IMR-90 (cell line): ENCODE data around the gene GMEB2. TPM values are rescaled to one million over a fixed set of nuclear protein-coding genes. Genes with fewer than 3 reads are reported as not detected.

Experiments used
- ATAC-seq: fragments of 200-7000 bp; cut with Tn5 transposase; 2 replicates; pipeline ENCODE4 v1.9.1; 2020; ENCODE audit warnings: low read depth, mild to moderate bottlenecking, moderate library complexity
- BruUV-seq: library from RNA; stranded (reverse); fragments of 400-500 nt; replicated peaks from 2 replicates; lab custom pipeline; 2021; lab: Mats Ljungman, UMichigan
- CTCF ChIA-PET: fragments of 300-600 bp; formaldehyde crosslinking; extraction: SDS; loops from one replicate; lab custom pipeline; 2021; ENCODE audit warnings: antibody characterized with exemption; lab: Yijun Ruan, JAX
- POLR2A ChIA-PET: fragments of 300-600 bp; sonication (Branson Sonifier 250); formaldehyde crosslinking; loops from one replicate; lab custom pipeline; 2022; ENCODE audit warnings: antibody characterized with exemption; ENCODE audit not compliant: unreplicated experiment; lab: Charles Lee
- DNase-seq: peaks from one replicate; pipeline ENCODE4 v3.0.0; 2013
- H2AFZ ChIP-seq: replicated peaks from 2 replicates; pipeline ENCODE3; 2013; ENCODE audit warnings: low read length, mild to moderate bottlenecking; ENCODE audit not compliant: poor library complexity
- H2AK5ac ChIP-seq: 2 replicates; pipeline ENCODE4 v1.6.1; 2013; ENCODE audit warnings: low read depth, low read length, inconsistent platforms
- H2AK9ac ChIP-seq: replicated peaks from 2 replicates; pipeline ENCODE3; 2013; ENCODE audit warnings: mild to moderate bottlenecking, low read depth, low read length, moderate library complexity; ENCODE audit not compliant: poor library complexity
- H2BK120ac ChIP-seq: 2 replicates; pipeline ENCODE4 v1.6.1; 2013; ENCODE audit warnings: low read depth, low read length, inconsistent platforms
- H2BK15ac ChIP-seq: 3 replicates; pipeline ENCODE4 v1.6.1; 2013; ENCODE audit warnings: low read depth, low read length, inconsistent platforms
- H2BK20ac ChIP-seq: 2 replicates; pipeline ENCODE4 v1.6.1; 2013; ENCODE audit warnings: low read depth, mild to moderate bottlenecking, inconsistent platforms, low read length, moderate library complexity
- H2BK5ac ChIP-seq: 2 replicates; pipeline ENCODE4 v1.6.1; 2013; ENCODE audit warnings: mild to moderate bottlenecking, low read depth, low read length, inconsistent platforms; ENCODE audit not compliant: poor library complexity, severe bottlenecking
- H3K14ac ChIP-seq: replicated peaks from 2 replicates; pipeline ENCODE4 v1.6.1; 2013; ENCODE audit warnings: low read depth, low read length, inconsistent platforms
- H3K18ac ChIP-seq: 2 replicates; pipeline ENCODE4 v1.6.1; 2013; ENCODE audit warnings: low read depth, low read length, control low read depth
- H3K23ac ChIP-seq: 2 replicates; pipeline ENCODE4 v1.6.1; 2013; ENCODE audit warnings: low read depth, low read length, inconsistent platforms
- H3K27ac ChIP-seq: 2 replicates; pipeline ENCODE4 v1.5.1; 2013; ENCODE audit warnings: mild to moderate bottlenecking, control low read depth, low read length; ENCODE audit not compliant: insufficient read depth
- H3K27me3 ChIP-seq: 2 replicates; pipeline ENCODE4 v1.6.1; 2013; ENCODE audit warnings: low read length; ENCODE audit not compliant: control insufficient read depth, insufficient read depth
- H3K36me3 ChIP-seq: 2 replicates; pipeline ENCODE4 v1.6.1; 2013; ENCODE audit warnings: low read length, mixed read lengths; ENCODE audit not compliant: control insufficient read depth, insufficient read depth
- H3K4ac ChIP-seq: 2 replicates; pipeline ENCODE4 v1.6.1; 2013; ENCODE audit warnings: low read depth, low read length, inconsistent platforms
- H3K4me1 ChIP-seq: 2 replicates; pipeline ENCODE4 v1.6.1; 2013; ENCODE audit warnings: low read length, mixed read lengths; ENCODE audit not compliant: control insufficient read depth, insufficient read depth
- H3K4me2 ChIP-seq: 2 replicates; pipeline ENCODE4 v1.6.1; 2013; ENCODE audit warnings: low read depth, mild to moderate bottlenecking, control low read depth, low read length, moderate library complexity
- H3K4me3 ChIP-seq: 2 replicates; pipeline ENCODE4 v1.5.1; 2013; ENCODE audit warnings: low read depth, mild to moderate bottlenecking, control low read depth, low read length, moderate library complexity; ENCODE audit not compliant: insufficient read depth
- H3K56ac ChIP-seq: 2 replicates; pipeline ENCODE4 v1.6.1; 2013; ENCODE audit warnings: low read length, inconsistent platforms; ENCODE audit not compliant: insufficient read depth; ENCODE audit errors: extremely low read depth
- H3K79me1 ChIP-seq, 2 experiments: 2 replicates each; pipeline ENCODE4 v1.6.1; 2013; ENCODE audit warnings: low read length in 2 of 2, inconsistent platforms in 1 of 2, low read depth in 1 of 2
- H3K9ac ChIP-seq: 2 replicates; pipeline ENCODE4 v1.6.1; 2013; ENCODE audit warnings: low read depth, low read length, control low read depth
- H3K9me1 ChIP-seq: 2 replicates; pipeline ENCODE4 v1.6.1; 2013; ENCODE audit warnings: low read length, inconsistent platforms; ENCODE audit not compliant: insufficient read depth
- H3K9me3 ChIP-seq: 2 replicates; pipeline ENCODE4 v1.6.1; 2013; ENCODE audit warnings: low read length; ENCODE audit not compliant: control insufficient read depth, insufficient read depth
- H4K20me1 ChIP-seq: 2 replicates; pipeline ENCODE4 v1.6.1; 2013; ENCODE audit warnings: low read length, inconsistent platforms; ENCODE audit not compliant: insufficient read depth
- H4K5ac ChIP-seq: 2 replicates; pipeline ENCODE4 v1.6.1; 2013; ENCODE audit warnings: mild to moderate bottlenecking, low read depth, low read length, control low read depth
- H4K8ac ChIP-seq, 2 experiments: 2 replicates each; pipeline ENCODE4 v1.6.1; 2013; ENCODE audit warnings: low read depth in 2 of 2, low read length in 2 of 2, control low read depth in 1 of 2, inconsistent platforms in 1 of 2
- H4K91ac ChIP-seq: 2 replicates; pipeline ENCODE4 v1.6.1; 2013; ENCODE audit warnings: low read depth, low read length, inconsistent platforms; ENCODE audit not compliant: insufficient read depth
- BHLHE40 ChIP-seq: fragments of 150-350 bp; IDR thresholded peaks from 2 replicates; pipeline ENCODE4 v1.6.1; 2016; ENCODE audit warnings: mild to moderate bottlenecking, low read depth, low read length
- CEBPB ChIP-seq: IDR thresholded peaks from 2 replicates; pipeline ENCODE4 v1.6.1; 2012; ENCODE audit warnings: low read depth, low read length, improper control_type of control experiment
- CHD1 ChIP-seq: IDR thresholded peaks from 2 replicates; pipeline ENCODE4 v1.6.1; 2012; ENCODE audit warnings: low read depth, low read length, improper control_type of control experiment
- FOS ChIP-seq: fragments of 150-350 bp; IDR thresholded peaks from 2 replicates; pipeline ENCODE4 v1.6.1; 2016; ENCODE audit warnings: low read depth, low read length
- MAFK ChIP-seq: IDR thresholded peaks from 2 replicates; pipeline ENCODE4 v1.6.1; 2012; ENCODE audit warnings: low read depth, low read length, improper control_type of control experiment
- MAZ ChIP-seq: IDR thresholded peaks from 2 replicates; pipeline ENCODE4 v1.6.1; 2012; ENCODE audit warnings: low read depth, mild to moderate bottlenecking, low read length, improper control_type of control experiment, moderate library complexity, borderline replicate concordance
- MXI1 ChIP-seq: IDR thresholded peaks from 2 replicates; pipeline ENCODE4 v1.6.1; 2012; ENCODE audit warnings: low read depth, mild to moderate bottlenecking, low read length, moderate library complexity, borderline replicate concordance
- NFE2L2 ChIP-seq: fragments of 150-350 bp; IDR thresholded peaks from 2 replicates; pipeline ENCODE4 v1.6.1; 2016; ENCODE audit warnings: low read depth, mild to moderate bottlenecking, low read length
- POLR2A ChIP-seq: IDR thresholded peaks from 2 replicates; pipeline ENCODE4 v1.6.1; 2012; ENCODE audit warnings: mild to moderate bottlenecking, low read depth, low read length
- RAD21 ChIP-seq: IDR thresholded peaks from 2 replicates; pipeline ENCODE4 v1.6.1; 2012; ENCODE audit warnings: low read length, improper control_type of control experiment
- RCOR1 ChIP-seq: IDR thresholded peaks from 2 replicates; pipeline ENCODE4 v1.6.1; 2012; ENCODE audit warnings: mild to moderate bottlenecking, low read length, improper control_type of control experiment; ENCODE audit not compliant: insufficient replicate concordance
- RFX5 ChIP-seq: IDR thresholded peaks from 2 replicates; pipeline ENCODE4 v1.8.0; 2012; ENCODE audit warnings: low read depth, mild to moderate bottlenecking, low read length, moderate library complexity
- SMC3 ChIP-seq: fragments of 150-350 bp; IDR thresholded peaks from 2 replicates; pipeline ENCODE4 v1.6.1; 2016; ENCODE audit warnings: low read depth, mild to moderate bottlenecking, antibody characterized with exemption, low read length, moderate library complexity
- WGBS, 2 experiments: methylation state at CpG; one replicate each; pipeline versions ENCODE4 v1.1.5 to v1.1.7; 2013; ENCODE audit warnings: missing lambda C conversion rate in 2 of 2; ENCODE audit not compliant: insufficient read length in 1 of 2; ENCODE audit errors: extremely low coverage in 2 of 2; 5-methylcytosine and 5-hydroxymethylcytosine counted together
- dilution Hi-C: fragments of 300-500 bp; cut with HindIII; formaldehyde crosslinking; loops from one replicate; pipeline ENCODE4 v1.14.3; 2018; ENCODE audit warnings: low sequenced_read_pairs; ENCODE audit not compliant: unreplicated experiment
- in situ Hi-C: fragments of 300-500 bp; cut with MboI; formaldehyde crosslinking; loops from 3 replicates; pipeline ENCODE4 v1.14.3; 2019; ENCODE audit warnings: low sequenced_read_pairs, inconsistent platforms, mixed read lengths
- intact Hi-C: fragments of 100-400 bp; cut with micrococcal nuclease; formaldehyde crosslinking; loops from 2 replicates; pipeline ENCODE4 v1.10.0; 2022
- polyA plus RNA-seq, 3 experiments: library from polyadenylated mRNA; depleted of rRNA; stranded (reverse); fragments of >200 nt; gene quantifications; 2 replicates each; pipeline ENCODE4 v1.2.3, GENCODE V29; 2012; ENCODE audit warnings: low replicate concordance in 1 of 3
- total RNA-seq: library from RNA; depleted of rRNA; stranded (reverse); fragments of >200 nt; gene quantifications from 2 replicates; pipeline ENCODE4 v1.2.3, GENCODE V29; 2012
- TF ChIP-seq, protein P1 (sequence below): fragments of 150-350 bp; IDR thresholded peaks from 2 replicates; pipeline ENCODE4 v1.6.1; 2017; ENCODE audit warnings: mild to moderate bottlenecking, antibody characterized with exemption, low read length, low read depth
- TF ChIP-seq, protein P2 (sequence below): fragments of 150-350 bp; IDR thresholded peaks from 2 replicates; pipeline ENCODE4 v1.6.1; 2016; ENCODE audit warnings: low read depth, mild to moderate bottlenecking, low read length, moderate library complexity, borderline replicate concordance
- TF ChIP-seq, protein P3 (sequence below): conservative IDR thresholded peaks from 2 replicates; pipeline ENCODE4 v1.5.1; 2012; ENCODE audit warnings: mild to moderate bottlenecking, low read depth, low read length, improper control_type of control experiment

GMEB2 gene
- total and polyA plus RNA-seq, 2 of the 4 experiments (the other 2 are of a cell fraction), result 5.0 to 10.0 TPM

DNA sequence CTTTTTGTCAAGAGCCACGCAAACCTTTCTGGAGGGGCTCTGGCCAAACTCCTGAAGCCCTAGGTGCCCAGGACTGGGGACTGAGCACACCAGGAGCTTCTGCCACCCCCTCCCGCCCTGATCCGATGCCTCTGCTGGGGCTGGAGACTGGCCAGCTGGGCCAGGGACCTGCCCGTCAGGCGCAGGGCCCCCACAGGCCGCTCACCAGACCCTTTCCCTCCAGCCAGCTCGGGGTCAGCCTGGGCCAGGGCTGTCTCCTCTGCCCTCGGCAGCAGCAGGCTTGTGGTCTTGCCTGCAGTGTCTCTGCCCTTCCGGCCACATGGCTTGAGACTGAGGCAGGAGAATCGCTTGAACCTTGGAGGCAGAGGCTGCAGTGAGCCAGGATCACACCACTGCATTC, 45.8 kb upstream of the GMEB2 start:
- peaks cover 45% of the 10 kb centered on the region for H3K36me3 ChIP-seq
- H3K9me1 ChIP-seq, result no peaks in the 10 kb centered on the region; the same call in 1 of the 2 replicates
- no peak overlapping the region for H2BK5ac ChIP-seq
- no peak overlapping the region for H3K4me2 ChIP-seq
- H2AFZ ChIP-seq, result no peak overlapping the region
- no peak overlapping the region for H3K18ac ChIP-seq
- POLR2A ChIA-PET, result no interaction called here
- CTCF ChIA-PET, result no interaction called here
- no peak overlapping the region for H3K27ac ChIP-seq
- no peak for ATAC-seq
- no TSS peak for BruUV-seq
- H4K5ac ChIP-seq, result no peak overlapping the region
- no peak overlapping the region for H2BK15ac ChIP-seq
- H3K56ac ChIP-seq, result no peak overlapping the region
- in situ Hi-C loops, result no loop called here
- no peak overlapping the region for H2BK20ac ChIP-seq
- H3K9me3 ChIP-seq, result no peaks in the 10 kb centered on the region
- no peak overlapping the region for H4K8ac ChIP-seq
- no peak overlapping the region for H2AK5ac ChIP-seq
- H4K91ac ChIP-seq, result no peak overlapping the region
- 97% methylated on average over 9 of the region's 10 CpGs; no CpG with 5 or more reads in 1 of the 2 experiments for WGBS, 2 experiments
- H3K4me1 ChIP-seq, result no peaks in the 10 kb centered on the region
- no peak overlapping the region for H3K23ac ChIP-seq
- H3K4me3 ChIP-seq, result no peak overlapping the region
- H4K20me1 ChIP-seq, result no peaks in the 10 kb centered on the region
- dilution Hi-C loops, result no loop called here
- H3K27me3 ChIP-seq, result no peaks in the 10 kb centered on the region
- no peak overlapping the region for H3K4ac ChIP-seq
- H3K79me1 ChIP-seq, result peaks cover 0 to 2% of the 10 kb centered on the region in 2 experiments; a peak in 2 of 4 replicates
- H2BK120ac ChIP-seq, result no peak overlapping the region
- no peak overlapping the region for H3K14ac ChIP-seq
- intact Hi-C loops, result no loop called here
- TF ChIP-seq RFX5 (no peak), SMC3 (no peak), RAD21 (no peak), FOS (no peak), CEBPB (no peak), MAZ (no peak), RCOR1 (no peak), BHLHE40 (no peak), MAFK (no peak), POLR2A (no peak), NFE2L2 (no peak), MXI1 (no peak), CHD1 (no peak)
- TF ChIP-seq, protein P1, sequence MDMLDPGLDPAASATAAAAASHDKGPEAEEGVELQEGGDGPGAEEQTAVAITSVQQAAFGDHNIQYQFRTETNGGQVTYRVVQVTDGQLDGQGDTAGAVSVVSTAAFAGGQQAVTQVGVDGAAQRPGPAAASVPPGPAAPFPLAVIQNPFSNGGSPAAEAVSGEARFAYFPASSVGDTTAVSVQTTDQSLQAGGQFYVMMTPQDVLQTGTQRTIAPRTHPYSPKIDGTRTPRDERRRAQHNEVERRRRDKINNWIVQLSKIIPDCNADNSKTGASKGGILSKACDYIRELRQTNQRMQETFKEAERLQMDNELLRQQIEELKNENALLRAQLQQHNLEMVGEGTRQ, result no peak
- TF ChIP-seq, protein P2, sequence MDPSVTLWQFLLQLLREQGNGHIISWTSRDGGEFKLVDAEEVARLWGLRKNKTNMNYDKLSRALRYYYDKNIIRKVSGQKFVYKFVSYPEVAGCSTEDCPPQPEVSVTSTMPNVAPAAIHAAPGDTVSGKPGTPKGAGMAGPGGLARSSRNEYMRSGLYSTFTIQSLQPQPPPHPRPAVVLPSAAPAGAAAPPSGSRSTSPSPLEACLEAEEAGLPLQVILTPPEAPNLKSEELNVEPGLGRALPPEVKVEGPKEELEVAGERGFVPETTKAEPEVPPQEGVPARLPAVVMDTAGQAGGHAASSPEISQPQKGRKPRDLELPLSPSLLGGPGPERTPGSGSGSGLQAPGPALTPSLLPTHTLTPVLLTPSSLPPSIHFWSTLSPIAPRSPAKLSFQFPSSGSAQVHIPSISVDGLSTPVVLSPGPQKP, result no peak
- TF ChIP-seq, protein P3, sequence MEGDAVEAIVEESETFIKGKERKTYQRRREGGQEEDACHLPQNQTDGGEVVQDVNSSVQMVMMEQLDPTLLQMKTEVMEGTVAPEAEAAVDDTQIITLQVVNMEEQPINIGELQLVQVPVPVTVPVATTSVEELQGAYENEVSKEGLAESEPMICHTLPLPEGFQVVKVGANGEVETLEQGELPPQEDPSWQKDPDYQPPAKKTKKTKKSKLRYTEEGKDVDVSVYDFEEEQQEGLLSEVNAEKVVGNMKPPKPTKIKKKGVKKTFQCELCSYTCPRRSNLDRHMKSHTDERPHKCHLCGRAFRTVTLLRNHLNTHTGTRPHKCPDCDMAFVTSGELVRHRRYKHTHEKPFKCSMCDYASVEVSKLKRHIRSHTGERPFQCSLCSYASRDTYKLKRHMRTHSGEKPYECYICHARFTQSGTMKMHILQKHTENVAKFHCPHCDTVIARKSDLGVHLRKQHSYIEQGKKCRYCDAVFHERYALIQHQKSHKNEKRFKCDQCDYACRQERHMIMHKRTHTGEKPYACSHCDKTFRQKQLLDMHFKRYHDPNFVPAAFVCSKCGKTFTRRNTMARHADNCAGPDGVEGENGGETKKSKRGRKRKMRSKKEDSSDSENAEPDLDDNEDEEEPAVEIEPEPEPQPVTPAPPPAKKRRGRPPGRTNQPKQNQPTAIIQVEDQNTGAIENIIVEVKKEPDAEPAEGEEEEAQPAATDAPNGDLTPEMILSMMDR, result no peak
- H2AK9ac ChIP-seq, result no peak overlapping the region
- H3K9ac ChIP-seq, result no peak overlapping the region
- DNase-seq, result no peak
